HepG2 (cell line): Measurements from ENCODE around the gene CAPZB. TPM values are rescaled to one million over a fixed set of nuclear protein-coding genes. Genes with fewer than 3 reads are reported as not detected.

Experiments
- ATAC-seq: fragments of 200-7000 bp; cut with Tn5 transposase; 3 replicates; pipeline ENCODE4 v1.9.1; 2020; ENCODE audit warnings: mild to moderate bottlenecking, moderate library complexity
- BruUV-seq: library from RNA; stranded (reverse); fragments of 400-500 nt; replicated peaks from 2 replicates; lab custom pipeline; 2021; lab: Mats Ljungman, UMichigan
- CTCF ChIA-PET: fragments of 300-600 bp; formaldehyde crosslinking; extraction: SDS; loops from one replicate; lab custom pipeline; 2021; ENCODE audit warnings: low total read pairs, inconsistent platforms, low intra/inter-chr PET ratio; lab: Yijun Ruan, JAX
- POLR2A ChIA-PET: fragments of 350-600 bp; sonication (Branson Sonifier 250); formaldehyde crosslinking; loops from one replicate; lab custom pipeline; 2020; ENCODE audit warnings: antibody characterized with exemption, inconsistent platforms; lab: Yijun Ruan, JAX
- DNase-seq: peaks from one replicate; pipeline ENCODE4 v3.0.0-alpha.2; 2015; ENCODE audit warnings: low spot score
- FAIRE-seq: peaks from 3 replicates; lab custom pipeline; 2011; peaks lifted over from hg19 to GRCh38; lab: Jason Lieb, UNC
- H2AFZ ChIP-seq: one replicate; pipeline ENCODE4 v1.6.1; 2011; ENCODE audit warnings: low read length, inconsistent platforms
- H3K27ac ChIP-seq: fragments of 300-600 bp; 3 replicates; pipeline ENCODE4 v1.8.0; 2011; ENCODE audit warnings: mixed run types, mild to moderate bottlenecking, mixed read lengths, low read length, inconsistent platforms; ENCODE audit not compliant: insufficient read depth; ENCODE audit errors: extremely low read length
- H3K27me3 ChIP-seq, 2 experiments: fragments of 200-600 bp in 1 of 2; 2 replicates in 1 of 2; 3 replicates in 1 of 2; pipeline versions ENCODE4 v1.6.0 to v1.8.0; 2011; ENCODE audit warnings: low read length in 2 of 2, mild to moderate bottlenecking in 2 of 2, moderate library complexity in 2 of 2, inconsistent platforms in 1 of 2; ENCODE audit not compliant: insufficient read depth in 2 of 2, control insufficient read depth in 1 of 2
- H3K36me3 ChIP-seq, 2 experiments: fragments of 200-600 bp in 1 of 2; replicated peaks in 1 of 2; 2 replicates in 1 of 2; 3 replicates in 1 of 2; pipeline versions ENCODE4 v1.5.1 to v1.8.0; 2011; ENCODE audit warnings: low read length in 2 of 2, inconsistent platforms in 1 of 2; ENCODE audit not compliant: insufficient read depth in 2 of 2, control insufficient read depth in 1 of 2
- H3K4me1 ChIP-seq: 2 replicates; pipeline ENCODE4 v1.5.1; 2012; ENCODE audit warnings: low read length, inconsistent platforms; ENCODE audit not compliant: insufficient read depth
- H3K4me2 ChIP-seq: 2 replicates; pipeline ENCODE4 v1.6.0; 2011; ENCODE audit warnings: low read depth, low read length, inconsistent platforms
- H3K4me3 ChIP-seq, 3 experiments: fragments of 200-600 bp in 1 of 3; sonication (generic), shearing (Covaris generic) in 1 of 3; replicated peaks in 1 of 3; 2 replicates each; pipeline ENCODE4 v1.5.1; 2011 to 2016; ENCODE audit warnings: low read length in 3 of 3, inconsistent platforms in 2 of 3, low read depth in 2 of 3, mild to moderate bottlenecking in 2 of 3, control low read depth in 1 of 3, mixed read lengths in 1 of 3; ENCODE audit not compliant: insufficient read depth in 1 of 3
- H3K79me2 ChIP-seq: one replicate; pipeline ENCODE4 v1.6.1; 2011; ENCODE audit warnings: low read length, inconsistent platforms; ENCODE audit not compliant: insufficient read depth
- H3K9ac ChIP-seq: 2 replicates; pipeline ENCODE4 v1.6.0; 2011; ENCODE audit warnings: mild to moderate bottlenecking, low read depth, low read length, inconsistent platforms; ENCODE audit not compliant: insufficient read depth
- H3K9me3 ChIP-seq: 2 replicates; pipeline ENCODE4 v1.5.1; 2012; ENCODE audit warnings: mild to moderate bottlenecking, low read length
- H4K20me1 ChIP-seq: 2 replicates; pipeline ENCODE4 v1.6.0; 2011; ENCODE audit warnings: inconsistent platforms, mild to moderate bottlenecking, low read length, moderate library complexity; ENCODE audit not compliant: insufficient read depth
- ATF7-NPFF ChIP-seq: sonication (generic); formaldehyde crosslinking; IDR thresholded peaks from 2 replicates; pipeline ENCODE4 v1.8.1; 2023; ENCODE audit warnings: mild to moderate bottlenecking, low read depth, missing genetic modification reagents, moderate library complexity
- CBX5 ChIP-seq: sonication (generic); formaldehyde crosslinking; IDR thresholded peaks from 2 replicates; pipeline ENCODE4 v1.4.0; 2020; ENCODE audit warnings: missing genetic modification reagents, borderline replicate concordance
- ETS1 ChIP-seq: sonication (generic); formaldehyde crosslinking; IDR thresholded peaks from 2 replicates; pipeline ENCODE4 v1.4.0; 2020; ENCODE audit warnings: missing genetic modification reagents
- GRHL1 ChIP-seq: sonication (generic); formaldehyde crosslinking; conservative IDR thresholded peaks from 2 replicates; pipeline ENCODE4 v1.8.0; 2022; ENCODE audit warnings: missing genetic modification reagents
- NR2F6 ChIP-seq, 2 experiments: IDR thresholded peaks; 2 replicates each; pipeline ENCODE4 v1.6.1; 2016; ENCODE audit warnings: antibody characterized with exemption in 1 of 2, mild to moderate bottlenecking in 1 of 2
- PRMT3 ChIP-seq: sonication (generic); formaldehyde crosslinking; IDR thresholded peaks from 2 replicates; pipeline ENCODE4 v1.8.1; 2022; ENCODE audit warnings: low read depth, mild to moderate bottlenecking, moderate library complexity, missing genetic modification reagents, borderline replicate concordance
- SOX13 ChIP-seq, 3 experiments: fragments of 450-650 bp in 1 of 3; sonication (generic) in 1 of 3; formaldehyde crosslinking in 1 of 3; IDR thresholded peaks in 2 of 3; conservative IDR thresholded peaks in 1 of 3; 2 replicates each; pipeline versions ENCODE4 v1.5.0 to v1.6.1; 2016 to 2020; ENCODE audit warnings: antibody characterized with exemption in 1 of 3, mild to moderate bottlenecking in 1 of 3, missing compliant biosample characterization in 1 of 3, missing genetic modification reagents in 1 of 3, moderate library complexity in 1 of 3
- TBP ChIP-seq: sonication (generic); formaldehyde crosslinking; IDR thresholded peaks from 2 replicates; pipeline ENCODE4 v1.5.0; 2020; ENCODE audit warnings: missing genetic modification reagents
- TBX3 ChIP-seq: fragments of 450-650 bp; IDR thresholded peaks from 2 replicates; pipeline ENCODE4 v1.6.1; 2017; ENCODE audit warnings: antibody characterized with exemption, mild to moderate bottlenecking, inconsistent platforms, borderline replicate concordance
- THAP8 ChIP-seq: sonication (generic); formaldehyde crosslinking; IDR thresholded peaks from 2 replicates; pipeline ENCODE4 v1.5.1; 2020; ENCODE audit warnings: missing genetic modification reagents, mild to moderate bottlenecking, borderline replicate concordance
- ZC3H4 ChIP-seq: sonication (generic); formaldehyde crosslinking; IDR thresholded peaks from 2 replicates; pipeline ENCODE4 v1.4.0; 2020; ENCODE audit warnings: missing genetic modification reagents, borderline replicate concordance
- ZFY ChIP-seq: sonication (generic); formaldehyde crosslinking; IDR thresholded peaks from 2 replicates; pipeline ENCODE4 v1.4.0; 2020; ENCODE audit warnings: missing genetic modification reagents
- ZGPAT ChIP-seq: IDR thresholded peaks from 2 replicates; pipeline ENCODE4 v1.6.1; 2016; ENCODE audit warnings: mild to moderate bottlenecking
- ZNF143 ChIP-seq: sonication (generic); formaldehyde crosslinking; IDR thresholded peaks from 2 replicates; pipeline ENCODE4 v1.4.0; 2020; ENCODE audit warnings: missing genetic modification reagents
- ZNF879 ChIP-seq: sonication (generic); formaldehyde crosslinking; IDR thresholded peaks from 2 replicates; pipeline ENCODE4 v1.8.1; 2023; ENCODE audit warnings: missing genetic modification reagents
- ZSCAN29 ChIP-seq: sonication (generic); formaldehyde crosslinking; conservative IDR thresholded peaks from 2 replicates; pipeline ENCODE4 v1.4.0; 2020; ENCODE audit warnings: mild to moderate bottlenecking, missing genetic modification reagents
- in situ Hi-C: cut with HindIII; loops from 2 replicates; pipeline ENCODE4 v1.10.0; 2017; ENCODE audit warnings: low pct_unique_long_range_greater_than_20kb; ENCODE audit not compliant: extremely low pct_ligation_motif_present
- intact Hi-C: fragments of 100-400 bp; cut with micrococcal nuclease; formaldehyde crosslinking; loops from one replicate; pipeline ENCODE4 v1.10.0; 2022; ENCODE audit not compliant: unreplicated experiment
- polyA plus RNA-seq, 8 experiments: library from polyadenylated mRNA; depleted of rRNA in 3 of 8; stranded (reverse) in 7 of 8; unstranded in 1 of 8; fragments of >200 nt; fragmentation: Illumina TruSeq in 4 of 8; extraction: Trizol in 4 of 8; gene quantifications; 2 replicates each; pipeline versions ENCODE4 v1.2.1 to v1.2.3, GENCODE V29; 2011 to 2016; ENCODE audit warnings: low read depth in 4 of 8, missing spikeins in 1 of 8, mixed read lengths in 1 of 8; ENCODE audit not compliant: insufficient read depth in 1 of 8
- total RNA-seq, 5 experiments: library from RNA; depleted of rRNA; stranded (reverse); fragments of >200 nt; fragmentation: Illumina TruSeq; extraction: Trizol; gene quantifications; 2 replicates each; pipeline ENCODE4 v1.2.3, GENCODE V29; 2016; ENCODE audit warnings: low read depth in 1 of 5

Gene CAPZB
- total and polyA plus RNA-seq, 2 of the 13 experiments (the other 11 are each of a cell fraction or from before 2014, with no cell fraction given): 58.9 to 76.9 TPM

GRCh38 chr1:19463504-19463803, 21.9 kb downstream of the CAPZB start:
- BruUV-seq: no TSS peak
- H3K9ac ChIP-seq: no peak overlapping the region
- no peak overlapping the region for H3K4me2 ChIP-seq
- H3K27ac ChIP-seq: no peak overlapping the region
- H4K20me1 ChIP-seq: peaks cover 34% of the 10 kb centered on the region
- no peaks in the 10 kb centered on the region for H3K9me3 ChIP-seq
- H3K79me2 ChIP-seq: peaks cover 85% of the 10 kb centered on the region
- CTCF ChIA-PET: no interaction called here
- intact Hi-C loops (no loop called here), in situ Hi-C loops (no loop called here)
- H3K4me3 ChIP-seq: no peak overlapping the region
- FAIRE-seq: no peak
- no peaks in the 10 kb centered on the region for H3K27me3 ChIP-seq
- POLR2A ChIA-PET: no interaction called here
- TF ChIP-seq ZNF143 (CRISPR knock-in tag) (no peak), CBX5 (CRISPR knock-in tag) (no peak), PRMT3 (CRISPR knock-in tag) (no peak), NR2F6 (IDR thresholded peaks at IDR 0.05) (no peak), NR2F6 (CRISPR knock-in tag; IDR thresholded peaks at IDR 0.05) (no peak), ATF7-NPFF (CRISPR knock-in tag) (no peak), ZGPAT (CRISPR knock-in tag) (no peak), ETS1 (CRISPR knock-in tag) (no peak), GRHL1 (CRISPR knock-in tag) (no peak), ZNF879 (CRISPR knock-in tag) (no peak), SOX13 (IDR thresholded peaks at IDR 0.05) (no peak), SOX13 (CRISPR knock-in tag; conservative IDR thresholded peaks at IDR 0.05 in 1 of 2, IDR thresholded peaks at IDR 0.05 in 1 of 2) (no peak), TBX3 (no peak), ZSCAN29 (no peak), THAP8 (no peak), TBP (CRISPR knock-in tag) (no peak), ZC3H4 (CRISPR knock-in tag) (no peak), ZFY (CRISPR knock-in tag) (no peak)
- H2AFZ ChIP-seq: no peak overlapping the region
- no peak for ATAC-seq
- H3K36me3 ChIP-seq: peaks cover 6 to 10% of the 10 kb centered on the region in 2 experiments; a peak in 3 of 5 replicates
- no peak for DNase-seq
- H3K4me1 ChIP-seq: peaks cover 27% of the 10 kb centered on the region
